Measurements from ENCODE around the gene WDR62.

WDR62 gene

GRCh38 chr19:36152352-36153091 is 97.8 kb downstream of the WDR62 start, which contains the start of gene COX7A1:
Gene COX7A1 (minus strand): TSS chr19:36152447. CDS start chr19:36152407, 40 bp downstream.
- peaks cover 39% of the 10 kb centered on the region for H3K36me3 ChIP-seq (ENCODE audit: insufficient read depth, low read length)
- peak within 1 kb of the TSS; percentile 66 for H3K4me3 ChIP-seq (ENCODE audit: low read length)
- no peaks in the 10 kb centered on the region for H3K9me3 ChIP-seq (replicated peaks; ENCODE audit: low read length)
- peak within 1 kb of the TSS; percentile 76 for H3K4me2 ChIP-seq (ENCODE audit: low read length)
- H3K27me3 ChIP-seq (ENCODE audit: control insufficient read depth, insufficient read depth, low read length): no peaks in the 10 kb centered on the region
- H3K4me1 ChIP-seq (ENCODE audit: control insufficient read depth, insufficient read depth, low read length): peaks cover 34% of the 10 kb centered on the region
- peak within 1 kb of the TSS; percentile 81 for H3K9ac ChIP-seq (ENCODE audit: low read depth, low read length)

- no peaks in the 10 kb centered on the region for H3K9me3 ChIP-seq (replicated peaks; ENCODE audit: low read length)
- H3K4me1 ChIP-seq (ENCODE audit: control insufficient read depth, insufficient read depth, low read length): peaks cover 34% of the 10 kb centered on the region
- H3K36me3 ChIP-seq (ENCODE audit: insufficient read depth, low read length): peaks cover 33% of the 10 kb centered on the region
- H3K4me2 ChIP-seq (ENCODE audit: low read length): no peak overlapping the region
- no peak overlapping the region for H3K4me3 ChIP-seq (ENCODE audit: low read length)
- H3K27me3 ChIP-seq (ENCODE audit: control insufficient read depth, insufficient read depth, low read length): no peaks in the 10 kb centered on the region
- H3K9ac ChIP-seq (ENCODE audit: low read depth, low read length): peak overlapping the region; percentile 81
Observed at GRCh38 chr19:36153126-36153525, 98.4 kb downstream of the WDR62 start.

All from skeletal muscle satellite cell (primary cell).